Activated CD4-positive, alpha-beta T cell treated with anti-CD3 and anti-CD28 coated beads, Interleukin-2, amount 50 U/mL, for 48 hours (primary cell): ENCODE results near the gene STAT6.
A peak's percentile ranks its signal among the peaks of the same experiment; 100 is the strongest.
"Not testable (repeated sequence)": the region's sequence is repeated elsewhere in the genome, so short reads cannot be mapped to it uniquely, and the experiment has no call there.

Experiments used
- DNase-seq, 2 experiments: peaks; one replicate each; pipeline ENCODE4 v3.0.0-alpha.2; 2020

STAT6 gene

DNA sequence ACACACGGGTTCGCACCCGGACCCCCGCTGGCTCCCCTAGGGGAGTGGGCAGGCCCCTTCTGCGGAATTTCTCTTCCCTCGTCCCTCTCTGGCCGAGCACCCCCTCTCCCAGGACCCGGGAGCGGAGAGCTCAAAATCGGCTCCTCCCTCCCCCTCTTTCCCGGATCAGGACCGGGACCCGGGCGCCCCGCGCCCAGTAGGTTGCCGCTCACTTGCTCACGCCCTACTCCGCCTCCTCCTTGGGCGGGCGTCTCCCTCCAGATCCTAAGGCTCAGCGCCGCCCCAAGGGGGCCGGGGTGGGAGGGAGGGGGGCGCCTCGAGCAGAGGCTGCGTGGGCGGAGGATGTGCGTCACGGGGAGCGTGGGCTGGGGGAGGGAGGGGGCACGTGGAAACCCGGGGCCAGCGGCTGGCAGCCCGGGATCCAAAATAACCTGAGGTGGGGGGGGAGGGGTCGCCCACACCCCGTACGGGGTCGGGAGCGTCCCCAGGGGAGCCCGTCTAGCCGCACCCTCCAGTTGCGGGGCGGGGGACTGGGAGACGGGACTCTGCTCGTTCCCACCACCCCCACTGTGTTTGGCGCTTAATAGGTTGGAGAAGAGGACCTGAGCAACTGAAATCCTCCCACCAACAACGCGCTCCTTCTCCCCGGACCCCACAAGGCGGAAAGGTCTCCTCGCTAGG is 24.0 kb downstream of the STAT6 start:
- peak; percentile 95 for DNase-seq

GRCh38 chr12:57086493-57087009 is 24.6 kb downstream of the STAT6 start:
- DNase-seq: peak; percentile 61 to 68

- peak; percentile 55 to 72 for DNase-seq
Observed at GRCh38 chr12:57085999-57086492, 25.1 kb downstream of the STAT6 start.

DNA sequence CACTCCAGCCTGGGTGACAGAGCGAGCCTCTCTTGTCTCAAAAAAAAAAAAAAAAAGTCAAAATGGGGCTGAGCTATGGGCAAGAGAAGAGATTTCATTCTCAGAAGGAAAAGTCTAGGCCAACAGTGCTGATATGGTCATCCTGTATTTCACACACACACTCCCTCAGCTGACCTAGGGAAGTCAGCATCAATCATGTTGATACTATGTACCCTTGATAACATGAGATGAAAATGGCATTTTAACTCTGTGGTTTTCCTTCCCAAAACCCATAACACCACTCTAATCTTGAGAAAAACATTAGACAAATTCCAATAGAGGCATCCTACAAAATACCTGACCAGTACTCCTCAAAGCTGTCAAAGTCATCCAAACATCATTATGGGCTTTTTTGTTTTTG is 30.3 kb downstream of the STAT6 start:
- DNase-seq: no peak

- DNase-seq: no peak
Observed at GRCh38 chr12:57079821-57080220, 31.3 kb downstream of the STAT6 start.

DNA sequence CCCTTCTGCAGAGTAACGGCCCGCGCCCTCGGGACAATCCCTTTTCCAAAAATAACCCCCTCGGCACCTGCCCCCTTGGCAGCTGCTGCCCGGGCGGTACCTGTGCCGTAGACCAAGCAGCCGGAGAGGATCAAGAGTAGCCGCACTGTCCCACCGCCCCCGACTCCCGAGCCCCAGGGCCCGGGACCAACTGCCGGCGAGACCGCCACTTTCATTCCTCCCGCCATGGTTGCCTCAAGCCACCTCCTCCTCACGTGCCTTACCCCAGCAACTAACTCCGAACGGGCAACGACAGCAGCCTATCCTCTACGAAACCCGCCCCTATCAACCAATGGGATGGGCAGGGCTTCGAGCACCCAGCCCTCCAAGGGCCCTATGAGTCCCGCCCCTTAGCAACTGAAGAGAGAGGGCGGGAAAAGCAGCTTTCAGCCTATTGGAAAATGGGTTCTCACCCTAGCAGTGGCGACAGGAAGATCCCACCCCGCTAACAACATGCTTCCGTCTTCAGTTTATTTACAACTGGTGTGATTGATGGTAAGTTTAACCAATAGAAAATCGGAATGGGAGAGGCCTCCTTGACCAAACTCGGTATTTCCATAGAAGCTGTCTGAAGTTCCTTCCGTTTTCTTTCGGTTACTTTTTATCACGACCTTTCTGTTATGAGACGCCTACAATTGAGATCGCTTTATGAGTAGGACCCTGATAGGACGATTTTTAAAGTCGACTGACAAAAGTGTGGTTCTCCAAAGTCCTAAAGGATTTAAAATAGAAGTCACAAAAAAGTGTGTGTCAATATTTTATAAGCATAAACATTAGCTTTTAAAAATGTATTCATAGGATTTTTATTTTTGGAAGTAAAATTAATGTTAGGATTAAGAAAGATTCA is 32.4 kb downstream of the STAT6 start, which contains the start of gene NEMP1:
Gene NEMP1 (minus strand): TSS at position 273 of the 886 bp plus-strand sequence. CDS start 46 bp downstream, at position 227.
- peak; percentile 91 to 95 for DNase-seq

DNA sequence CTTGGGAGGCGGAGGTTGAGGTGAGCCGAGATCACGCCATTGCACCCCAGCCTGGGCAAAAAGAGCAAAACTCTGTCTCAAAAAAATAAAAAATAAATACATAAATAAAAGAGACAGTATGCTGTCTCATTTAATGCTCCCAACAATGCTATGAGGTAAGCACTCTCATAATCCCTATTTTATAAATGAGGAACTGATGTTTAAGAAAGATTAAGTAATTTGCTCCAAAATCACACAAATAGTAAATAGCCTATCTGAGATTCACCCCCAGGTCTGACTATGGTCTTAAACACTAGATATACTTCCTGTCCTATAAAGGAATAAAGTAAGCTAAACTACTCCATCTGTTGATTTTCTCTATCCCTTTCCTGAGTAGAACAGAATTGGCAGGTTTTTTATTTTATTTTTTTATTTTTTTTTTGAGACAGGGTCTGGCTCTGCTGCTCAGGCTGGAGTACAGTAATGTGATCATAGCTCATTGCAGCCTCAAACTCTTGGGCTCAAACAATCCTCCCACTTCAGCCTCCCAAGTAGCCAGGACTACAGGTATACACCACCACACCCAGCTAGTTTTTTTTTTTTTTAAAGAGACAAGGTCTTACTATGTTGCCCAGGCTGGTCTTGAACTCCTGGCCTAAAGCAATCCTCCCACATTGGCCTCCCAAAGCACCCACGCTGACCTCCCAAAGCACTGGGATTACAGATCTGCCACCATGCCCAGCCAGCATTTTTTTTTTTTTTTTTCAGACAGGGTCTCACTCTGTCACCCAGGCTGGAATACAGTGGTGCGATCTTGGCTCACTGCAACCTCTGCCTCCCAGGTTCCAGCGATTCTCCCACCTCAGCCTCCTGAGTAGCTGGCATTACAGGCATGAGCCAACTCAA is 37.4 kb downstream of the STAT6 start:
- not testable (repeated sequence) for DNase-seq

GRCh38 chr12:57072661-57073060 is 38.5 kb downstream of the STAT6 start:
- no peak for DNase-seq

- peak; percentile 53 to 65 for DNase-seq
Observed at GRCh38 chr12:57069523-57069922, 41.6 kb downstream of the STAT6 start.

- no peak for DNase-seq
Observed at GRCh38 chr12:57066245-57066644, 44.9 kb downstream of the STAT6 start.

- DNase-seq: peak in 1 of 2 experiments; percentile 55
Observed at GRCh38 chr12:57063991-57064685, 47.0 kb downstream of the STAT6 start.

- no peak for DNase-seq
Observed at GRCh38 chr12:57058454-57058853, 52.7 kb downstream of the STAT6 start.

DNA sequence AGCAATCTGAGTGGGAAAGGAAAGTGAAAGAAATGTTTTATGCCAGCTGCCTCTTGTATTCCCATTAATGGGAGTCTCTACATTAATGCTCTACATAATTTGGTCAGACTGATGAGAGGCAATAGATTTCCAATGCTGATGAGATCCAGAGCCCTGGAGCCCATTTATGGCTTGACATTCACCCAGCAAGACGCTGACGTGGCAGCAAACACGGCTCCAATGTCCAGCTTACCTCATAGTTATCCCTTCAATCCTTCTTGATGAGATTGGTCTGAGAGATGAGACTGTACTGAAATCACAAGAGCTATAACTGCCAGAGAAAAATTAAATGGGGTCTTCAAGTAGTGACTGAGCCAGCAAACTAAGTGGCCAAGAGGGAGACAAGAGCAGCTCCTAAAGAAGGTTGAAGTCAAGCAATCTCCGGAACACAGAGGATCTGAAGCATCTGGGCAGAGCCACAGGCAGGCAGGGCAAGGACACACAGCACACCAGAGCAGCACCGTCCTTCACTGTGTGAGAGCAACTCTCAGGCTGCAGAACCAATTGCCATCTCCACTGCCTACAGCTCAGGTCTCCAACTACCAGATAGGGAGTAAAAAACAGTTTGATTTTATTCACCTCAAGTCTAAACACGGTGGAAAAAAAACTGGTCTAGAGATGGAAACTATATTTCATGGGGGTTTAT is 54.0 kb downstream of the STAT6 start:
- DNase-seq: no peak

DNA sequence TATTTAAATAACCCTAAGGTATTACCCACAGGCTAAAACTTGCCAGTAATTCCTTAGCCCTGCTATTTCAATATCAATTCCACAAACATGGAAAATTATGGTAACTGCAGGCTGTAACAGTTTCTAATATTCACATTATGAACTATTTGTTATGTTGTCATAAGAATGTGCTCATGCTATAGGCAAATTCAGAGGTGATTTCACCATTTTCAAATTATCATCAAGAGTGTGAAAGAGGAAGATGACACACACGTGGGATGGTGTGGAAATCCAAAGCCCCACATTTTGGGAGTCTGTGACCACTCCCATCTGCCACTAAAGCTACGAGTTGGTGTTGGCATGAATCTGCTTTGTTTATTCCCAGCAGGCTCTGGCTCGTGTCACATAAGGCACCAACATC is 55.3 kb downstream of the STAT6 start:
- no peak for DNase-seq

DNA sequence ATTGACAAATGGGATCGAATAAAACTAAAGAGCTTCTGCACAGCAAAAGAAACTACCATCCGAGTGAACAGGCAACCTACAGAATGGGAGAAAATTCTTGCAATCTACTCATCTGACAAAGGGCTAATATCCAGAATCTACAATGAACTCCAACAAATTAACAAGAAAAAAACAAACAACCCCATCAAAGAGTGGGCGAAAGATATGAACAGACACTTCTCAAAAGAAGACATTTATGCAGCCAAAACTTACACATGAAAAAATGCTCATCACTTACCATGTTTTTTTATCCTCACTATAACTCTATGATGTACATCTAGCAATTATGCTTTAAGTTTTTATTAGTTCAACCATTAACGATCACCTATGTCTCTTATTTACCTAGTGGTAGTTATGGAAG is 57.3 kb downstream of the STAT6 start:
- not testable (repeated sequence) for DNase-seq

DNA sequence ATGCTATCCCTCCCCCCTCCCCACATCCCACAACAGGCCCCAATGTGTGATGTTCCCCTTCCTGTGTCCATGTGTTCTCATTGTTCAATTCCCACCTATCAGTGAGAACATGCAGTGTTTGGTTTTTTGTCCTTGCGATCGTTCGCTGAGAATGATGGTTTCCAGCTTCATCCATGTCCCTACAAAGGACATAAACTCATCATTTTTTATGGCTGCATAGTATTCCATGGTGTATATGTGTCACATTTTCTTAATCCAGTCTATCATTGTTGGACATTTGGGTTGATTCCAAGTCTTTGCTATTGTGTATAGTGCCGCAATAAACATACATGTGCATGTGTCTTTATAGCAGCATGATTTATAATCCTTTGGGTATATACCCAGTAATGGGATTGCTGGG is 58.0 kb downstream of the STAT6 start:
- DNase-seq: not testable (repeated sequence)

GRCh38 chr12:57051011-57051410 is 60.2 kb downstream of the STAT6 start:
- no peak for DNase-seq

- no peak for DNase-seq
Observed at GRCh38 chr12:57049890-57050289, 61.3 kb downstream of the STAT6 start, which contains the start of gene MYO1A. TSS of gene MYO1A (minus strand) at chr12:57050129. CDS start at chr12:57048323, 1,806 bp downstream.

GRCh38 chr12:57049119-57049446 is 62.1 kb downstream of the STAT6 start:
- DNase-seq: no peak

DNA sequence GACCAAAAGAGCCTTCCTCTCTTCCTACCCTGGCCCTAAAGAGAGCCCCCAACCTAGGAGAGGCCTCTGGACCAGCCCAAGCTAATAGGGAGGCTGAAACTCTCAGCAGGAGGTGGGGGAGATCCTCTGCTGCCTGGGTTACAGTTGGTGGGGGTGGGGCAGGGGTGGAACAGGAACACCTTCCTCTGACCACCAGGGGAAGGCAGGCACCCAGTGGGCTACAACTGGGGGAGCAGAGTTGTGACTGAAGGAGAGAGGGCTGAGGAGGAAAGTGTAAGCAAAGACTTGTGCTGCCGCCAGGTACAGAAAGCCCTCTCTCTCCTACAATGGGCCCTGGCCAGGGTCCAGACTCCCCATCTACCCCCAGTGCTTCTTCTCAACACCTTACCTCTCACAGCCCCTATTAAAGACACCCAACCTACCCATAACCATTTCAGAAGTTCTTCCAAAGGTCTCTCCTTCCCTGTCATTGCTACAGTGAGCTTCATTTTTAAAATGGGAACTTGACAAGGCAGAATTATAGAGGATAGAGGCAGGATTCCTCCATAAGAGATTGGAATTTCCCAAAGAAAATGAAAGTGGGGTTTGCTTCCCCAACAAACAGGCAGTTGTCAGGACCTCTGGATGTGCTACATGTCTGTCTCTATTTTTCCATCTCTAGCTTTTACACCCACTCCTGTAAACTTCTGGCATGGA is 62.6 kb downstream of the STAT6 start:
- DNase-seq: no peak

DNA sequence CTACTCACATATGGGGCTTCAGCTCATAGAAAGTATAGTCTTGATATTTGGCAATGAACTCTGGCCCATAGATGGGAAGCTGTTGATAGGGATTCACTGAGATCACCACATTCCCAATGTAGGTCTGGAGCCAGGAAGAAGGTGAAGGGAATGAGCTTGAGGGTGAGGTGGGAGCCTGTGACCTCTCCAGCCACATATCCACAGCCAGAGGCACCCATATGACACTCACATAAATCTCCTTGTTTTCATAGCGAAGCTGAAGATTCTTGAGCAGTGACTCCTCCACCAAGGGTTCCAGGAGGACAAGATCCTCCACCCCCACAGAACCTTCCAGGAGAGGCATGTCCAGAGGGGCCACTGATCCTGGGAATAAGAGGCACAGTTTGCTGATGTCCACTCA is 63.2 kb downstream of the STAT6 start:
- DNase-seq: no peak
